CD4-positive, alpha-beta T cell treated with Interferon alpha-2 for 1 hour (primary cell): ENCODE measurements around the gene SCAF1.
"Not testable (repeated sequence)": the region's sequence is repeated elsewhere in the genome, so short reads cannot be mapped to it uniquely, and the experiment has no call there.

ENCODE experiments used
- DNase-seq, 2 donors: peaks; one replicate each; pipeline ENCODE4 v3.0.0-alpha.2; 2020 to 2022

The SCAF1 gene

GRCh38 chr19:49616945-49617344 is 25.1 kb upstream of the SCAF1 start:
- DNase-seq = no peak

- DNase-seq = not testable (repeated sequence)
These were observed 24.1 kb upstream of the SCAF1 start for GRCh38 chr19:49617860-49618259.

GRCh38 chr19:49624967-49625910 is 16.8 kb upstream of the SCAF1 start:
- DNase-seq = no peak

- DNase-seq = no peak
These were observed 15.8 kb upstream of the SCAF1 start for GRCh38 chr19:49626226-49626625.

- DNase-seq = no peak
These were observed 12.3 kb upstream of the SCAF1 start for GRCh38 chr19:49629659-49630058.

- DNase-seq = no peak
These were observed 10.9 kb upstream of the SCAF1 start for GRCh38 chr19:49631014-49631588.

DNA sequence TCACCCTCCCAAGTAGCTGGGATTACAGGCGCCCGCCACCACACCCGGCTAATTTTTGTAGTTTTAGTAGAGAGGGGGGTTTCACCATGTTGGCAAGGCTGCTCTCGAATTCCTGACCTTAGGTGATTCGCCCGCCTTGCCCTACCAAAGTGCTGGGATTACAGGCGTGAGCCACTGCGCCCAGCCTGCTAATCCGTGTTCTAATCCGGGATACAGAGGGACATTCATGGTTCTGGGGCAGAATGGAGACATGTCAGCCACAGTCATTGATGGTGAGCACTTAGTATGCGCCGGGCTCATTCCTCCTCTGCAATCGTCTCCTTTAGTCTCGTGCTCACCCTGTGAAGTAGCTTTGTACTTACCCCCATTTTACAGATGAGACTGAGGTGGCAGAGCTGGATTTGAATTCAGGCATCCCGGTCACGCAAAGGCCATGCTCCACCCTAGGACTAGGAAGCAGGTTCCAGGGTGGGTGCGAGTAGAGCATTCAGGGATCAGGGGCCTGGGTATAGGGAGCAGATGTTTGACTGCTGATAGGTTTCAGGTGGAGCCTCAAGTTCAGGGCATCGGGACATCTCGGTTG is 10.3 kb upstream of the SCAF1 start:
- no peak for DNase-seq

DNA sequence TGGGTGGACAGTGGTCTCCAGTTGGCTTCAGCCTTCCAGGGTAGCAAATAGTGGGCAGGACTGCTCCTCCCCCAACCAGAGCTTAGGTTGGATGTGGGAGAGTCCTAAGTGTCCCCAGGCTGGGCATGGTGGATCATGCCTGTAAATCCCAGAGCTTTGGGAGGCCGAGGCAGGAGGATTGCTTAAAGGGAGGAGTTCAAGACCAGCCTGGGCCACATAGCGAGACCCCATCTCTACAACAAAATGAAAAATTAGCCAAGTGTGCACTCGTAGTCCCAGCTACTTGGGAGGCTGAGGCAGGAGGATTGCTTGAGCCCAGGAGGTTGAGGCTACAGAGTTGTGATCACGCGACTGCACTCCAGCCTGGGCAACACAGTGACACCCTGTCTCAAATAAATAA is 9.4 kb upstream of the SCAF1 start:
- no peak for DNase-seq

DNA sequence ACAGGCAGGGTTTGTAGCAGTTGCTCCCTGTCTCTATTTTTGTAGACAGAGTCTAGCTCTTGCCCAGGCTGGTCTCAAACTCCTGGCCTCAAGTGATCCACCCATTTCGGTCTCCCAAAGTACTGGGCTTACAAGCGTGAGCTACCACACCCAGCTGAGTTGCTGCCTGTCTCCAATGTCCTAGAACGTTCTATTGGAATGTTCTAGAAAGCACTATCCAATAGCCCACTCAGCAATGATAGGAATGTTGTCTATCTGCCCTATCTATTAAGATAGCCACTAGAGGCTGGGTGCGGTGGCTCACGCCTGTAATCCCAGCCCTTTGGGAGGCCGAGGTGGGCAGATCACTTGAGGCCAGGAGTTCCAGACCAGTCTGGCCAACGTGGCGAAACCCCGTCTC is 8.7 kb upstream of the SCAF1 start:
- DNase-seq = not testable (repeated sequence)

GRCh38 chr19:49635530-49636232 is 6.3 kb upstream of the SCAF1 start:
- DNase-seq = no peak

GRCh38 chr19:49636233-49636932 is 5.6 kb upstream of the SCAF1 start:
- no peak for DNase-seq

GRCh38 chr19:49637821-49638738 is 3.9 kb upstream of the SCAF1 start:
- DNase-seq = no peak

GRCh38 chr19:49639401-49640112 is 2.5 kb upstream of the SCAF1 start:
- DNase-seq = no peak

DNA sequence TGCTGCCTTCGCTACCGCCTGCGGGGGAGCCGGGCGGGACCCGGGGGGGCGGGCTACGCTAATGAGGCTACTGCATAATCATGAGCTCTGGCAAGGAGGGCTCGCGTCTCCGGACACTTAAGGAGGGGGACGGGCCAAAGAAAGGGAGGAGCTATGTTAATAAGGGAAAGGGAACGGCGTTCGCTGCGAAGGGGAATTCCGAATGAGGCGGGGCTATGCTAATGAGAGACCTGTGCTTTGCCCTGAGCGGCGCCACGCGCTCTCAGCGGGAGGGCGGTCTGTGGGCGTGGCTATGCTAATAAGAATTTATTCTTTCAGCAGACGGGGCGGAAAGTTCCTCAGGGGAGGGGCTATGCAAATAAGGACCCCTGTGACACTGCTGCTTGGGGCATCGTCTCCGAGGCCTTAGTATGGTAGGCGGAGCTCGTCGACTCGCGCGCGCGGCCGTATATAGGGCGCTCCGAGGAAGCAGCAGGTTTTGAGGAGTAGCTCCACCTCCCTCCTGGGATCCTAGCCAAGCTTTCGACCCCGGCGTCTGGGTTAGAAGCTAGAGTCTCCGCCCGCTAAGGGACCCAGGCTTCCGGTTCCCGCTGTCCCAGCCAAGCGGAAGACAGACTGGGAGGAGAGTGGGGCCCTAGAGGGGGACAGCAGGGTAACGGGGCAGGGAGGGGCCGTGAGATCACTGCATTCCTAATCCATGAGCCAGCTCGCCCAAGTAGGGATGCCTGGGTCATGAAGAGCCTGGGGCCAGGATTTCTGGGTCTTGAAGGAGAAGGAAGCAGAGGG is 1.7 kb upstream of the SCAF1 start, which contains the start of gene RRAS:
TSS of gene RRAS (minus strand) at position 31 of the 786 bp plus-strand sequence. CDS start 45 bp downstream, outside the sequence.
- DNase-seq = peak; percentile 100

- no peak for DNase-seq
These were observed 555 bp downstream of the SCAF1 start for GRCh38 chr19:49642492-49643035.

DNA sequence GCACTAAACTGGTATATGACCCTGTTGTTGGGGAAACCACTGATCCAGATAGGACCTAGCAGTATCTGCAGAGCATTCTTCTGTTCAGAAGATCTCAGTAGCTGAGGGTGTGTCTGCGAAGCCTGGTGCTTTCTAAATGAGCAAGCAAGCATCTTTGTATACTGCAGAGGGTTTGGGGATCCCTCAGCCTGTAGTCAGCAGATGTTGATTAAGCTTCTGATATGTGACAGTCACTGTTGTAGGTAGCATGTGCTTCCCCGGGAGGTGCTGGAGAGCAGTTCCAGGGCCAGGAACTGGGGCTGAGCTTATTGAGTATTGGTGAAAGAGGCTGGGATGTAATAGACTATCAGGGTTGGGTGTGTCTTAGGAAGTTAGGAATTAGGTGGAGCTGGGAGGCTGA is 1.5 kb downstream of the SCAF1 start:
- no peak for DNase-seq

DNA sequence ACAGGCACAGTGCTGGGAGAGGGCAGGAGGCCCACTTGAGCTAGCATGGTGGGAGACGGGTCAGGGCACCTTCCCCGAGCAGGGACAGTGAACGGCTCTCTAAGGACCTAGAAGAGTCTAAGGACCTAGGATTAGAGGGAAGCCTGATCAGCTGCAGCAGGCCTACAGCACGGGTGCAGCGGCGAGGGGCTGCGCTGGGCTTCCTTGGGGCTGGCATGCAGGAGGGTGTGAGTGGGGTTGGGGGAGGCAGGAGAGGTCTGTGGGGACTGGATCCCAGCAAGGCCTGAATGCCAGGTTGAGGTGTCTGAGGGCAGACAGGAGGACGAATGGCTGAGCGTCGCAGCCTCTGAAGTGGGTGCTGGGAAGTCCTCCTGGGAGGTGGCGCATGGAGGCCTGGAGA is 3.6 kb downstream of the SCAF1 start:
- DNase-seq = no peak

DNA sequence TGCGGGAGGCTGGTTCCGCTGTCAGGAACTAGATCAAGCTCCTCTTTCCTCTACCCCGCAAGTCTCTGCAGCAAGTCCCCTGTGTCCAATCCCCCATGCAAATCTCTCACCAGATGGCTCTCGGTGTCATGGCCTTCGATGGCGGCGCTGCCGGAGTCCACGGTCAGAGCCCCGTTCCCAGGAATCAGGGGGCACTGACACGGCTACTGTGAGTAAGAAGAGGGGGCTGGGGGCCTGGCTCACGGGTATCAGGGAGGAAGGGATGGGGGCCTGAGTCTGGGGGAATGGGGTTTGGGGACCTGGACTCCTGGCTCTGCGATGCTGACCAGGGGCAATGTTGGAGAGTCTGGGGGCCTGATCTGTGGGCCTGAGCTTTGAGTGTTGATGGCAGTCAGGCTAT is 4.0 kb downstream of the SCAF1 start:
- no peak for DNase-seq

- no peak for DNase-seq
These were observed 4.6 kb downstream of the SCAF1 start for GRCh38 chr19:49646586-49646985.
